ENCODE measurements around the gene ACKR2. TPM values are rescaled to one million over a fixed set of nuclear protein-coding genes. Genes with fewer than 3 reads are reported as not detected.

Gene ACKR2
- total and polyA plus RNA-seq, 2 of the 13 experiments (the other 11 are each of a cell fraction or from before 2014, with no cell fraction given), result 1.1 to 1.9 TPM

- no peak for TF ChIP-seq TEAD2 (CRISPR knock-in tag; IDR thresholded peaks at IDR 0.05)
- TF ChIP-seq ZNF256 (CRISPR knock-in tag; conservative IDR thresholded peaks at IDR 0.05), result 0 out of 2 replicates have a peak, but pooled peaks have one; percentile 71
- TF ChIP-seq NFE2L2 (IDR thresholded peaks at IDR 0.05; ENCODE audit: low read length), result no peak
- peak; percentile 23; the same call in 1 of the 2 replicates for TF ChIP-seq NR1H2 (CRISPR knock-in tag; IDR thresholded peaks at IDR 0.05; ENCODE audit: borderline replicate concordance, low read depth)
- peak; percentile 85; the same call in 1 of the 2 replicates for TF ChIP-seq HMG20A (CRISPR knock-in tag; IDR thresholded peaks at IDR 0.05; ENCODE audit: borderline replicate concordance)
- TF ChIP-seq ZFX (CRISPR knock-in tag; IDR thresholded peaks at IDR 0.05; ENCODE audit: low read depth), result peak; percentile 64
- peak; percentile 91 for TF ChIP-seq ZNF414 (CRISPR knock-in tag; IDR thresholded peaks at IDR 0.05)
- peak; percentile 64; the same call in 1 of the 2 replicates for TF ChIP-seq FOXP4 (CRISPR knock-in tag; IDR thresholded peaks at IDR 0.05)
- TF ChIP-seq, protein P1, sequence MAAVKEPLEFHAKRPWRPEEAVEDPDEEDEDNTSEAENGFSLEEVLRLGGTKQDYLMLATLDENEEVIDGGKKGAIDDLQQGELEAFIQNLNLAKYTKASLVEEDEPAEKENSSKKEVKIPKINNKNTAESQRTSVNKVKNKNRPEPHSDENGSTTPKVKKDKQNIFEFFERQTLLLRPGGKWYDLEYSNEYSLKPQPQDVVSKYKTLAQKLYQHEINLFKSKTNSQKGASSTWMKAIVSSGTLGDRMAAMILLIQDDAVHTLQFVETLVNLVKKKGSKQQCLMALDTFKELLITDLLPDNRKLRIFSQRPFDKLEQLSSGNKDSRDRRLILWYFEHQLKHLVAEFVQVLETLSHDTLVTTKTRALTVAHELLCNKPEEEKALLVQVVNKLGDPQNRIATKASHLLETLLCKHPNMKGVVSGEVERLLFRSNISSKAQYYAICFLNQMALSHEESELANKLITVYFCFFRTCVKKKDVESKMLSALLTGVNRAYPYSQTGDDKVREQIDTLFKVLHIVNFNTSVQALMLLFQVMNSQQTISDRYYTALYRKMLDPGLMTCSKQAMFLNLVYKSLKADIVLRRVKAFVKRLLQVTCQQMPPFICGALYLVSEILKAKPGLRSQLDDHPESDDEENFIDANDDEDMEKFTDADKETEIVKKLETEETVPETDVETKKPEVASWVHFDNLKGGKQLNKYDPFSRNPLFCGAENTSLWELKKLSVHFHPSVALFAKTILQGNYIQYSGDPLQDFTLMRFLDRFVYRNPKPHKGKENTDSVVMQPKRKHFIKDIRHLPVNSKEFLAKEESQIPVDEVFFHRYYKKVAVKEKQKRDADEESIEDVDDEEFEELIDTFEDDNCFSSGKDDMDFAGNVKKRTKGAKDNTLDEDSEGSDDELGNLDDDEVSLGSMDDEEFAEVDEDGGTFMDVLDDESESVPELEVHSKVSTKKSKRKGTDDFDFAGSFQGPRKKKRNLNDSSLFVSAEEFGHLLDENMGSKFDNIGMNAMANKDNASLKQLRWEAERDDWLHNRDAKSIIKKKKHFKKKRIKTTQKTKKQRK (IDR thresholded peaks at IDR 0.05; ENCODE audit: low read length), result no peak
- peak; percentile 64; the same call in 1 of the 2 replicates for TF ChIP-seq ZKSCAN8 (CRISPR knock-in tag; IDR thresholded peaks at IDR 0.05; ENCODE audit: borderline replicate concordance)
- TF ChIP-seq ZNF224 (CRISPR knock-in tag; IDR thresholded peaks at IDR 0.05), result 0 out of 2 replicates have a peak, but pooled peaks have one; percentile 55
- TF ChIP-seq SP5 (CRISPR knock-in tag; IDR thresholded peaks at IDR 0.05; ENCODE audit: borderline replicate concordance, low read depth), result no peak
- no peak for TF ChIP-seq ZNF558 (CRISPR knock-in tag; IDR thresholded peaks at IDR 0.05; ENCODE audit: borderline replicate concordance)
- TF ChIP-seq NCOA5 (CRISPR knock-in tag; IDR thresholded peaks at IDR 0.05), result no peak
- peak; percentile 41; the same call in 1 of the 2 replicates for TF ChIP-seq MEIS2 (CRISPR knock-in tag; IDR thresholded peaks at IDR 0.05)
- TF ChIP-seq ZMAT3 (CRISPR knock-in tag; conservative IDR thresholded peaks at IDR 0.05), result peak; percentile 60; the same call in 1 of the 2 replicates
- TF ChIP-seq, protein P2, sequence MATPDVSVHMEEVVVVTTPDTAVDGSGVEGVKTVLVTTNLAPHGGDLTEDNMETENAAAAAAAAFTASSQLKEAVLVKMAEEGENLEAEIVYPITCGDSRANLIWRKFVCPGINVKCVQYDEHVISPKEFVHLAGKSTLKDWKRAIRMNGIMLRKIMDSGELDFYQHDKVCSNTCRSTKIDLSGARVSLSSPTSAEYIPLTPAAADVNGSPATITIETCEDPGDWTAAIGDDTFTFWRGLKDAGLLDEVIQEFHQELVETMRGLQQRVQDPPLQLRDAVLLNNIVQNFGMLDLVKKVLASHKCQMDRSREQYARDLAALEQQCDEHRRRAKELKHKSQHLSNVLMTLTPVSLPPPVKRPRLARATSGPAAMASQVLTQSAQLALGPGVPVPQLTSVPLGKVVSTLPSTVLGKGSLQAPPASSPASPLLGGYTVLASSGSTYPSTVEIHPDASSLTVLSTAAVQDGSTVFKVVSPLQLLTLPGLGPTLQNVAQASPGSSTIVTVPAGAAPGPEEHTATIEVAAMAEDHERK (CRISPR knock-in tag; IDR thresholded peaks at IDR 0.05; ENCODE audit: low read depth), result no peak
- TF ChIP-seq FOXA3 (CRISPR knock-in tag; IDR thresholded peaks at IDR 0.05), result peak; percentile 69
- TF ChIP-seq ZNF629 (CRISPR knock-in tag; conservative IDR thresholded peaks at IDR 0.05), result 0 out of 2 replicates have a peak, but pooled peaks have one; percentile 20
- 0 out of 2 replicates have a peak, but pooled peaks have one; percentile 52 for TF ChIP-seq CREM (IDR thresholded peaks at IDR 0.05)
- no peak for TF ChIP-seq CREM (CRISPR knock-in tag; IDR thresholded peaks at IDR 0.05)
- no peak for TF ChIP-seq ZNF24 (IDR thresholded peaks at IDR 0.05)
- TF ChIP-seq KMT2A (CRISPR knock-in tag; IDR thresholded peaks at IDR 0.05), result no peak
- no peak for TF ChIP-seq ZNF496 (CRISPR knock-in tag; IDR thresholded peaks at IDR 0.05; ENCODE audit: insufficient replicate concordance)
Measured at GRCh38 chr3:42875325-42876151, 66.3 kb downstream of the ACKR2 start, which contains the start of gene CYP8B1 (continued).
